ENCODE results near the gene NINL.
"Not testable (repeated sequence)": the region's sequence is repeated elsewhere in the genome, so short reads cannot be mapped to it uniquely, and the experiment has no call there.

The NINL gene

GRCh38 chr20:25551413-25552215 is 33.7 kb downstream of the NINL start:
- no peak for FAIRE-seq

- FAIRE-seq = not testable (repeated sequence)
Observed at GRCh38 chr20:25550645-25551337, 34.5 kb downstream of the NINL start.

- no peak for FAIRE-seq
Observed at GRCh38 chr20:25549843-25550477, 35.4 kb downstream of the NINL start.

GRCh38 chr20:25549172-25549773 is 36.1 kb downstream of the NINL start:
- FAIRE-seq = no peak

DNA sequence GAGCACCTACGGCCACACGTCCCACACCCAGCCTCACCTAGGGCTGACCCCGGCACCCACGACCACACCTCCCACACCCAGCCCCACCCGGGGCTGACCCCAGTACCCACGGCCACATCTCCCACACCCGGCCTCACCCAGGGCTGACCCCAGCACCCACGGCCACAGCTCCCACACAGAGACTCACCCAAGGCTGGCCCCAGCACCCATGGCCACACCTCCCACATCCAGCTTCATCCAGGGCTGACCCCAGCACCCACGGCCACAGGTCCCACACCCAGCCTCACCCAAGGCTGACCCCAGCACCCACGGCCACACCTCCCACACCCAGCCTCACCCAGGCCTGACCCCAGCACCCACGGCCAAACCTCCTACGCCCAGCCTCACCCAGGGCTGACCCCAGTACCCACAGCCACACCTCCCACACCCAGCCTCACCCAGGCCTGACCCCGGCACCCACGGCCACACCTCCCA is 36.7 kb downstream of the NINL start:
- FAIRE-seq = no peak

- FAIRE-seq = no peak
Observed at GRCh38 chr20:25547999-25548398, 37.3 kb downstream of the NINL start.

GRCh38 chr20:25547063-25547462 is 38.3 kb downstream of the NINL start:
- FAIRE-seq = no peak

DNA sequence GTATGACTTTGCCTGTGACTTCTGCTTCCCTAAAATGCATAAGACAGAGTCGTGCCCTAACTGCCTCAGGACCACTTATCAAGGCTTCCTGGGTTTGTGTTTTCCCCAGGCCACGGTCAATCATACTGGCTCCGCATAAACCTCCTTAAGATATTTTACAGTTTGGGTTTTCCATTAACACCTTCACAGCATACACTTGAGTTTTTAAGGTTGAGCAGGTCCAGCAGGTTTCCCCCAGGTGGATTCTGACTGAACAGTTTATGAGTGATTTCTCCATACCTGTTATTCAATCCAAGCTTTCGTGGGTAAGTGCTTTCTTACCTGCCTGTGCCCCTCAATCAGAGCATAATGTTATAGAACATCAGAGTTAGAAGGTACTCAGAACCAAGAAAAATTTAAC is 39.3 kb downstream of the NINL start:
- no peak for FAIRE-seq

DNA sequence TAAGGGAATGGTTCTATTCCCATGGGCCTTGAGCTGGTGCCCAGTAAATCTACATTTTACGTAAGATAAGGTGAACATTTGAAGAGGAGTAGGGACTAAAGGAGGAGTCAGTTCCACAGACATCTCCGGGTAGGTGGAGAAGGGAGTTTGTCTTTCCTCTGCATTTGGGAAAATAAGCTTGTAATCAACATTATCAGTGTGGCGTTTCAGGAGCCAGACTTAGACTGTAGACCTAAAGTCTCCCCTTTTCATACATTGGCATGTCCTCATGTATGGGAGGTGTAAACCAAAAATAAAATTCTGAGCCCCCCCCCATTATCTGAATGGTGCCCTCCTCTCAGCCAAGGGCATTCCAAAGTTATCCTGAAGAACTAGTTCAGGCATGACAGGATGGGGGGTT is 40.2 kb downstream of the NINL start:
- FAIRE-seq = no peak

DNA sequence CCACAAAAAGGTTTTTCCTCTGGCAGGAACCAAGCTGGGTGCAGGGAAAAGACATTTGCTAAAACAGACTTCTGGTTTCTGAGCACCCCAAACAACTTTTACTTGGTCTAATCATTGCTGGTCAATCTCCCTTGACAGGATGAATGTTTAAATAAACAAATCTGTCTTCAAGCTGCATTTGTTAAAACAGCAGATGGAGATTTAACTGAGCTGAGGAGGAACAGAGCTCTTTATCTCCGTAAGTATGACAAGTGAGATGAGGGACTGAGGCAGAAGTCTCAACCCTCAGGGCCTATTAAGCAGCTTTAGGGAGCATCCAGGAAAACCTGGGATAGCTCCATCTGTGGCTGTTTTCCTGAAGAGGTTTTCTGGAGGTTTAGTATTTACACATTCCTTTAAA is 40.6 kb downstream of the NINL start:
- no peak for FAIRE-seq

- FAIRE-seq = no peak
Observed at GRCh38 chr20:25544311-25544710, 41.0 kb downstream of the NINL start.

- FAIRE-seq = no peak
Observed at GRCh38 chr20:25543068-25543467, 42.3 kb downstream of the NINL start.

DNA sequence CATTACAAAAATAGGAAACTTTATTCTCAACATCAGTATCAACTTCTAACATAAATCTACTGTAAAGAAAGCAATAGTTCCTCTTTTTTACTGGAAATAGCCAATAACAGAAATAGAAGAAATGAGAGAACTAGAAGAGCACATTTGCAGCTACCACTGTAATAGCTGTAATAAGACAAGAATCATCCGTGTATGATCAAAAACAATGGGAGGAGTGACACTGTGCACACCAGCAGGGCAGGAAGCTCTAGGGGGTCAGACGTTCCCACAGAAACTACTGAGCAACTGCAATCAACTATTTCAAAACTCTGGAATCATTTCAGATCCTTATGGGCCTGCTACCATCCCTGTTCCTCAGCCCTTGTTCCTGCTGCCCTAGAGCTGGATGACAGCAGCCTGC is 43.7 kb downstream of the NINL start:
- no peak for FAIRE-seq

DNA sequence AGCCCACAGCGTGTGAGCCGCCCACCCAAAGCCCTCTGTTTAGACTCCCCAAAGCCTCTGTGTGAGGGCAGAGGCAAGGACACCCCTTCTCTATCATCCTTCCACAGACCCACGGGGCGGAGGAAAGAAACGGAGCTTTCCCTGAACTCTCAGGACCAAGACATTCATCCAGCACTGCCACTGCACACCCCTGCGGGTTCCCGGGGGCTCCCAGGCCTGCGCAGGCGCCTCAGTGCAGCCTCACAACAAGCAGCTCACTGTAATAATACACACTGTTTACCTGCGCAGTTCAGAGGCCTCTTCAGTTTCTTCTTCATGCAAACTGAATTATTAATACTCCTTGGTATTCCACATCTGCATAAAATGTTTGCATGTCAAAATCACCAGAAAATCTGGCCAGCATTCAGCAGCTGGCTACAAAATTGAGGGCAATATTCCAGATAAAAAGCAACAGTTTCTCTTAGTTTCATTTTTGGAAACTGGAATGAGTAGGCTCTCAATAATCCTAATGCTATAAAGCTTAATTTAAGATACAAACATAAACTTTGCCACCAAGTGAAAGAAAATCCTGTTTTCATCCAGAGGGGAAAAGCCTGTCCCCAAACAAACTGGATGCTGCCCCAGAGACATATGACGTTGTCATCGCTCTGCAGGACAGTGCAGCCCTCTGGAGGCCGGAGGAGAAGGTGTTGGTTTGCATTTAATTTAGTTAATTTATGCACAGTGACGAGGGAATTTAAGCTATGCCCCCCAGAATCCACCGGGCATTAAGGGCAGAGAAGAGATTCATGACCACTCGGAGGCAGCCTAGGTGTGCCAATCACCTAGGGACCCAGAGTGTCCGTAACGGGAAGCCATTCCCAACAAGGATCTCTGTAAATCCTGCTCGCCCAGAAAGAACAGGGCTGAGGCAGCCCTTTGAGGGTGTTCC is 45.3 kb downstream of the NINL start:
- no peak for FAIRE-seq

DNA sequence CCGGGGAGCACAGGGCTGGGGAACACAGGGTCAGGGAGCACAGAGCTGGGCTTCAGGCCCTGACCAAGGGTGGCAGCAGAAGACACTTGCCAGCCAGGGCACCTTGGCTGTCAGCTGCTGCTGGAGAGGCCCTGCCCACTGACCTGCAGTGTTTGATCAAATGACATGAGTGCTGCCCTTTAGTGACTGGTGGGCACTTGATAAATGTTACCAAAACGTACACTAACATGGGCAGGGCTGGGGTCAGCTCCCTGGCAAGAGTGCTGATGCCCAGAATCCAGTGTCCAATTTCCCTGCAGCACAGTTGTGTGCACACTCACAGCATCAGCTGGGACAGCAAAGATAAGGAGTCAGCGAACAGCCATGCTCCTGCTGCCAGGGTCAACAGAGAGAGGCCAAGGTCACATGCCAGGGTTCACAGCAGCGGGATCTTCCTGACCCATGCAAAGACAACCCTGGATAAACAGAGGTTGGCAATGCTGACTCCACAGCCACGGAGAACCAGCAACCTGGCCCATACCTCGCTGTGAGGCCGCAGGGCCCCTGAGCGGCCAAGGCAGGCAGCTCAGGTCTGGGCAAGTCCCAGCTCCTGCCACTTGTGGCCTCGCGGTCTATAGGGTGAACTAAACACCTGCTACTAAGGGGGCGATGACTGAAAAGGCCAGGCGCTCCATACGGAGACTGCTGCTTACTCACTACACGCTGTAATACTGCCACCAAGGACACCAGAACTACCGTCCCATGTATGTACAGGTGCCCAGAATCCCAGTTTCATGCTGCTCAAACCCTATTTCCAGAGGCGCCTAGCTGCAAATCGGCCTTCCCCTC is 46.3 kb downstream of the NINL start:
- no peak for FAIRE-seq

GRCh38 chr20:25537890-25538289 is 47.4 kb downstream of the NINL start:
- no peak for FAIRE-seq

GRCh38 chr20:25535762-25536161 is 49.6 kb downstream of the NINL start:
- no peak for FAIRE-seq

DNA sequence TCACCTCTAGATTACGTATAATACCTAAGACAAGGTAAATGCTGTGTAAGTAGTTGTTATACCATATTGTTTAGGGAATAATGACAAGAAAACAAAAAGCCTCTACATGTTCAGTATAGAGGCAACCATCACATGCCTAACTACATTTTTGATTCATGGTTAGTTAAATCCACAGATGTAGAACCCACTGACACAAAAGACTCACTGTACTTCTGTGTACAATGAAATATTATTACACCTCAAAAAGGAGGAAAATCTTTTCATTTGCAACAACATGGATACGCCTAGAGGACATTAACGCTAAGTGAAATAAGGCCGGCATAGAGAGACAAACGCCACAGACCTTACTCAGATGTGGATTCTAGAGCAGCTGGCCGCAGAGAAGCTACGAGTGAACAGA is 50.5 kb downstream of the NINL start:
- no peak for FAIRE-seq

GRCh38 chr20:25533920-25534700 is 51.2 kb downstream of the NINL start:
- FAIRE-seq = no peak

- FAIRE-seq = no peak
Observed at GRCh38 chr20:25532971-25533391, 52.4 kb downstream of the NINL start.
